Prostate gland (tissue), 2 donors: ENCODE measurements around the gene MED15. TPM values are rescaled to one million over a fixed set of nuclear protein-coding genes. Genes with fewer than 3 reads are reported as not detected.

ENCODE experiments used
- DNase-seq: peaks from one replicate; pipeline ENCODE4 v3.0.0-alpha.2; 2019; ENCODE audit warnings: low spot score
- H3K27ac ChIP-seq, 2 donors: fragments of 200-600 bp; sonication (generic); 2 replicates each; pipeline ENCODE4 v1.5.1; 2017 to 2019
- H3K27me3 ChIP-seq: fragments of 200-600 bp; sonication (generic); replicated peaks from 2 replicates; pipeline ENCODE4 v1.5.1; 2019; ENCODE audit not compliant: insufficient read depth
- H3K36me3 ChIP-seq, 2 donors: fragments of 200-600 bp; sonication (generic); 1 replicate in 1 of 2; 2 replicates in 1 of 2; pipeline versions ENCODE4 v1.5.1 to v1.8.1; 2017 to 2019
- H3K4me1 ChIP-seq: fragments of 200-600 bp; sonication (generic); replicated peaks from 2 replicates; pipeline ENCODE4 v1.5.1; 2019
- H3K4me3 ChIP-seq, 2 donors: fragments of 200-600 bp; sonication (generic); 2 replicates each; pipeline ENCODE4 v1.5.1; 2017 to 2019
- H3K9me3 ChIP-seq: fragments of 200-600 bp; sonication (generic); 2 replicates; pipeline ENCODE4 v1.5.1; 2017
- POLR2A ChIP-seq: fragments of 450-650 bp; IDR thresholded peaks from one replicate; pipeline ENCODE4 v1.6.1; 2016; ENCODE audit warnings: antibody characterized with exemption, mild to moderate bottlenecking
- POLR2AphosphoS5 ChIP-seq: sonication (generic); formaldehyde crosslinking; IDR thresholded peaks from one replicate; pipeline ENCODE4 v1.6.1; 2017; ENCODE audit warnings: antibody characterized with exemption
- WGBS: methylation state at CpG from one replicate; pipeline ENCODE4 v1.1.5; 2018; 5-methylcytosine and 5-hydroxymethylcytosine counted together
- intact Hi-C: fragments of 100-400 bp; cut with DNase I; formaldehyde crosslinking; loops from one replicate; pipeline ENCODE4 v1.14.2; 2022
- total RNA-seq, 2 donors: library from RNA; depleted of rRNA; stranded (reverse); fragments of >200 nt; gene quantifications; one replicate each; pipeline ENCODE4 v1.1.0, GENCODE V29; 2016
- TF ChIP-seq, protein P1 (sequence below), 4 experiments: fragments of 200-600 bp in 2 of 4; fragments of 450-650 bp in 2 of 4; sonication (generic) in 2 of 4; IDR thresholded peaks; 1 replicate in 3 of 4; 2 replicates in 1 of 4; pipeline ENCODE4 v1.5.1; 2016 to 2019; ENCODE audit warnings: antibody characterized with exemption in 4 of 4, mild to moderate bottlenecking in 2 of 4, moderate library complexity in 2 of 4

The MED15 gene
- total RNA-seq, 2 donors from 2014 or later: 43.2 to 87.1 TPM

DNA sequence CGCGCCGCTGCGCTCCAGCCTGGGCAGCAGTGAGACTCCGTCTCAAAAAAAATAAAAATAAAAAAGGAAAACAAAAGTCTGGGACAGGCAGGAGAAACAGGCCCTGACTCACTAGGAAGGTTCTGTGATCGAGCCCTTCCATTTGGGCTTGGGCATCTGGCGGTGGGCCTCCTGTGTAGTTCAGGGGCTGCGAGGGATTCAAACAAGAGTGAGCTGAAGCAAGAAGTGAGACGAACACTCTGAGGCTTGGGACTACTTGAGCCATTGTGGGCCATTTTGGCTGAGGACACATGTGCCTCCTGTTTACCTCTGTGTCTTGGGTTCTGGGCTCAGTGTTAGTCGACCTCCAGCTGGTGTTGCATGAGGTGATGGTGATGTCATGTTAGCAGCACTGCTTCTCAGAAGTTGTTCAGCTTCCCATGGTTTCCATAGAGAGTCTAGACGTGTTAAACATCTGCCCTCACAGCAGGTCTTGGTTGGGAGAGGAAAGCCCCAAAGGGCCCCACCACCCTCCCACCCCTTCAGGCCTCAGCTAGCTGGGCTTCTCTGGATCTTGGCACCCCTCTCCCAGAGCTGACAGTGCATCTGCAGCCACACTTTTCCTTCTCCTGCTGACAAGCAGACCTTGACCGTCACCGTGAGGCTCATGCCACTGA, 57.8 kb downstream of the MED15 start:
- no peak overlapping the region for H3K4me3 ChIP-seq
- H3K4me1 ChIP-seq: peaks cover 25% of the 10 kb centered on the region
- WGBS: 87% methylated on average over 13 of the region's 13 CpGs
- no peaks in the 10 kb centered on the region for H3K36me3 ChIP-seq
- H3K27me3 ChIP-seq: no peaks in the 10 kb centered on the region
- H3K27ac ChIP-seq: no peak overlapping the region
- no peak for TF ChIP-seq POLR2AphosphoS5
- no peak for DNase-seq
- intact Hi-C loops: no loop called here
- H3K9me3 ChIP-seq: no peaks in the 10 kb centered on the region

DNA sequence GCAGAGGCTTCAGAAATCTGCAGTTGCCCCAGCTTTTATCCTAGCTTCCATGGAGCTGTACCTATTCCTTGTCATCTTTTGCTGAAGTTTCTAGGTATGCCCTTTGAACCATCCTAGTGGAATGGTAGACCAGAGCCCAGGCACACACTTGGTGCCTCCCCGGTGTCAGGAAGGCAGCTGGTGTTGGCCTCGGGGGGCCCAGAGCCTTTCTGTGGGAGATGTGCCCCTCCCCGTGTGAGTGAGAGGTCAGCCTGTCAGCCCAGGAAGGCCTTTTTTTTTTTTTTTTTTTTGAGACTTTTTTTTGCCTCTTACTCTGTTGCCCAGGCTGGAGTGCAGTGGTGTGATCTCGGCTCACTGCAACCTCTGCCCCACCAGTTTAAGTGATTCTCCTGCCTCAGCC, 58.4 kb downstream of the MED15 start:
- TF ChIP-seq POLR2AphosphoS5 (no peak), POLR2A (no peak)
- TF ChIP-seq, protein P1, sequence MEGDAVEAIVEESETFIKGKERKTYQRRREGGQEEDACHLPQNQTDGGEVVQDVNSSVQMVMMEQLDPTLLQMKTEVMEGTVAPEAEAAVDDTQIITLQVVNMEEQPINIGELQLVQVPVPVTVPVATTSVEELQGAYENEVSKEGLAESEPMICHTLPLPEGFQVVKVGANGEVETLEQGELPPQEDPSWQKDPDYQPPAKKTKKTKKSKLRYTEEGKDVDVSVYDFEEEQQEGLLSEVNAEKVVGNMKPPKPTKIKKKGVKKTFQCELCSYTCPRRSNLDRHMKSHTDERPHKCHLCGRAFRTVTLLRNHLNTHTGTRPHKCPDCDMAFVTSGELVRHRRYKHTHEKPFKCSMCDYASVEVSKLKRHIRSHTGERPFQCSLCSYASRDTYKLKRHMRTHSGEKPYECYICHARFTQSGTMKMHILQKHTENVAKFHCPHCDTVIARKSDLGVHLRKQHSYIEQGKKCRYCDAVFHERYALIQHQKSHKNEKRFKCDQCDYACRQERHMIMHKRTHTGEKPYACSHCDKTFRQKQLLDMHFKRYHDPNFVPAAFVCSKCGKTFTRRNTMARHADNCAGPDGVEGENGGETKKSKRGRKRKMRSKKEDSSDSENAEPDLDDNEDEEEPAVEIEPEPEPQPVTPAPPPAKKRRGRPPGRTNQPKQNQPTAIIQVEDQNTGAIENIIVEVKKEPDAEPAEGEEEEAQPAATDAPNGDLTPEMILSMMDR (IDR thresholded peaks at IDR 0.05): no peak
- H3K36me3 ChIP-seq: no peaks in the 10 kb centered on the region
- no peak overlapping the region for H3K27ac ChIP-seq
- no peaks in the 10 kb centered on the region for H3K9me3 ChIP-seq
- 85% methylated on average over 4 of the region's 4 CpGs for WGBS
- H3K27me3 ChIP-seq: no peaks in the 10 kb centered on the region
- H3K4me3 ChIP-seq: no peak overlapping the region
- intact Hi-C loops: no loop called here
- H3K4me1 ChIP-seq: peaks cover 25% of the 10 kb centered on the region
- DNase-seq: no peak

DNA sequence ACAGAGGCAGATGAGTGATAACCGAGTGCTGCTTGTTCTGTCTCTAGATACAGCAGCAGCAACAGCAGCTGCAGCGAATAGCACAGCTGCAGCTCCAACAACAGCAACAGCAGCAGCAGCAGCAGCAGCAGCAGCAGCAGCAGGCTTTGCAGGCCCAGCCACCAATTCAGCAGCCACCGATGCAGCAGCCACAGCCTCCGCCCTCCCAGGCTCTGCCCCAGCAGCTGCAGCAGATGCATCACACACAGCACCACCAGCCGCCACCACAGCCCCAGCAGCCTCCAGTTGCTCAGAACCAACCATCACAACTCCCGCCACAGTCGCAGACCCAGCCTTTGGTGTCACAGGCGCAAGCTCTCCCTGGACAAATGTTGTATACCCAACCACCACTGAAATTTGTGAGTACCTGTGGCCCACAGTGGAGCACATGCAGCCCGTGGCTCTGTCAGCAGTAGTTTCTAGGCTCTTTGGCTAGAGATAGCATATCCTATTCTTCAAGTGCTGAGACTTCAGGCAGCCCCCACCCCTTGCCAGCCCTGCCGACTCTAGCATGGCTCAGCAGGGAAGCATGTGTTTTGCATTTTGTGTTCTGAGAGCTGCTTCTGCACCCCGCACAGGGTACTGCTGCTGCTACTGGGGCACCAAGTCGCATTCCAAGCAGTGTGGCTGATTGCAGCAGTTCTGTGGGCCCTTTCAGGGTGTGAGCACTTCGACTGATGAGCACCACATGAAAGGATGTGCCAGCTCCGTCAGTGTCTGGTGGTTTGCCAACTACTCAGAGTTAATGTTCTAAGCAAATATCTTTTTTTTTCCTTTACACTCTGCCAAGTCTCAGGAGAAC, 59.2 kb downstream of the MED15 start:
- intact Hi-C loops: no loop called here
- Histone ChIP-seq H3K27me3 (no peaks in the 10 kb centered on the region), H3K36me3 (no peaks in the 10 kb centered on the region), H3K27ac (peak overlapping the region; percentile 35 to 44), H3K4me3 (no peak overlapping the region), H3K9me3 (no peaks in the 10 kb centered on the region), H3K4me1 (peaks cover 25% of the 10 kb centered on the region)
- TF ChIP-seq POLR2A: no peak
- TF ChIP-seq POLR2AphosphoS5: no peak
- TF ChIP-seq, protein P1 (IDR thresholded peaks at IDR 0.05): no peak
- peak; percentile 68 for DNase-seq
- WGBS: 56% methylated on average over 14 of the region's 14 CpGs

DNA sequence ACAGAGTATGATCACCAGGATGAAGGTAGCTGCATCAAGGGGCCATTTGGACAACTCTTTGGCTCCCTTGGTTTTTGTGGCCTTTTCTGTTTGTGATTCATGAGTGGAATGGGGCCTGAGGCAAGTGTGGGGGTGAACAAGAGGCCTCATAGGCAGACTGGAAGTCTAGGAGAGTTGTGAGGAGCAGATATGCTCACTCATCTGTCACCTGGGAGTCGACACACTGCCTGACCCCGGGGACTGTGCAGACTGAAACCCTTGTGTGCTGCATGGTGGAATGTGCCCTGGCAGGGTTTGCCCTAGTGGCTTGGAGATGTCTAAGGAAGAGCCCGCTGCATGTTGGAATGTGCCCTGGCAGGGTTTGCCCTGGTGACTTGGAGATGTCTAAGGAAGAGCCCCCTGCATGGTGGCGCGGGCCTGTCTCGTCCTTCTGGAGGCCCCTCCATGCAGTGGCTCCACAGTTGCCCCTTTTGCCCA, 60.0 kb downstream of the MED15 start:
- WGBS: 41% methylated on average over 6 of the region's 6 CpGs
- Histone ChIP-seq H3K4me3 (no peak overlapping the region), H3K4me1 (peaks cover 25% of the 10 kb centered on the region), H3K9me3 (no peaks in the 10 kb centered on the region), H3K36me3 (peaks cover 0 to 6% of the 10 kb centered on the region in 2 donors), H3K27me3 (no peaks in the 10 kb centered on the region), H3K27ac (peak overlapping the region; percentile 35 to 44)
- intact Hi-C loops: no loop called here
- DNase-seq: no peak
- TF ChIP-seq POLR2AphosphoS5 (no peak), POLR2A (no peak)
- TF ChIP-seq, protein P1 (IDR thresholded peaks at IDR 0.05): no peak

DNA sequence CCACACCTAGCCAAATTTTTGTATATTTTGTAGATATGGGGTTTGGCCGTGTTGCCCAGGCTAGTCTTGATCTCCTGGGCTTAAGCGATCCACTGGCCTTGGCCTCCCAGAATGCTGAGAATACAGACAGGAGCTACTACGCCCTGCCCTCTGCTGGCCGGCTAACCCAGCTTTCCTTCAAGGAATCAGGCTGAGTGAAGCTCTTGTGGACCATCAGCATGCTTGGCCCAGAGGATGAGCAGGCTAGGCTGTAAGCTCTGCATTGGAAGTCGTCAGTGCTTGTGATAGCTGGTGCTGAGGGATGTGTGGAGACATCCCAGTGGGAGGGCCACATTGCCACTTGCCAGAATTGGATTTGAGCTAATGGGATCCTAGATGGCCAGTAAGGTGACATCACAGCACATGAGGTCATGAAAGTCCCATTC, 60.6 kb downstream of the MED15 start:
- intact Hi-C loops: no loop called here
- Histone ChIP-seq H3K27ac (peak overlapping the region; percentile 35 to 54), H3K4me1 (peaks cover 25% of the 10 kb centered on the region), H3K36me3 (peaks cover 0 to 6% of the 10 kb centered on the region in 2 donors), H3K4me3 (no peak overlapping the region), H3K9me3 (no peaks in the 10 kb centered on the region), H3K27me3 (no peaks in the 10 kb centered on the region)
- 68% methylated on average over 5 of the region's 5 CpGs for WGBS
- no peak for DNase-seq
- TF ChIP-seq POLR2A (no peak), POLR2AphosphoS5 (no peak)
- TF ChIP-seq, protein P1 (IDR thresholded peaks at IDR 0.05): peak in 1 of 4 experiments; percentile 14
